HepG2 (cell line): Measurements from ENCODE around the gene ANKRD10. TPM values are rescaled to one million over a fixed set of nuclear protein-coding genes. Genes with fewer than 3 reads are reported as not detected.

Experiments
- AHR ChIP-seq: IDR thresholded peaks from 2 replicates; pipeline ENCODE4 v1.6.1; 2018; ENCODE audit warnings: missing genetic modification reagents, missing compliant biosample characterization
- ARHGAP35 ChIP-seq: sonication (generic); formaldehyde crosslinking; IDR thresholded peaks from 2 replicates; pipeline ENCODE4 v1.9.0; 2022; ENCODE audit warnings: mild to moderate bottlenecking, inconsistent platforms, moderate library complexity, missing genetic modification reagents, borderline replicate concordance
- BCL6 ChIP-seq: IDR thresholded peaks from 2 replicates; pipeline ENCODE4 v1.6.1; 2016; ENCODE audit warnings: missing genetic modification reagents, missing compliant biosample characterization
- CBFB ChIP-seq: sonication (generic); formaldehyde crosslinking; IDR thresholded peaks from 2 replicates; pipeline ENCODE4 v1.4.0; 2020; ENCODE audit warnings: missing genetic modification reagents
- HES4 ChIP-seq: sonication (generic); formaldehyde crosslinking; IDR thresholded peaks from 2 replicates; pipeline ENCODE4 v1.9.0; 2021; ENCODE audit warnings: mild to moderate bottlenecking, missing genetic modification reagents, borderline replicate concordance
- MTA1 ChIP-seq: sonication (generic); formaldehyde crosslinking; IDR thresholded peaks from 2 replicates; pipeline ENCODE4 v1.4.0; 2020; ENCODE audit warnings: missing genetic modification reagents, mild to moderate bottlenecking, borderline replicate concordance
- NCOA1 ChIP-seq: sonication (generic); formaldehyde crosslinking; IDR thresholded peaks from 2 replicates; pipeline ENCODE4 v1.9.0; 2021; ENCODE audit warnings: missing genetic modification reagents
- NCOA2 ChIP-seq: sonication (generic); formaldehyde crosslinking; IDR thresholded peaks from 2 replicates; pipeline ENCODE4 v1.8.0; 2022; ENCODE audit warnings: inconsistent platforms
- PRPF4 ChIP-seq: fragments of 200-400 bp; formaldehyde crosslinking; IDR thresholded peaks from 2 replicates; pipeline ENCODE4 v1.6.1; 2016; ENCODE audit warnings: low read length, low read depth; ENCODE audit not compliant: poor library complexity, severe bottlenecking
- REPIN1 ChIP-seq: sonication (generic); formaldehyde crosslinking; IDR thresholded peaks from 2 replicates; pipeline ENCODE4 v1.8.0; 2022; ENCODE audit warnings: missing genetic modification reagents, low read depth, mild to moderate bottlenecking, borderline replicate concordance
- RNF2 ChIP-seq: fragments of 450-650 bp; conservative IDR thresholded peaks from 2 replicates; pipeline ENCODE4 v1.6.1; 2016; ENCODE audit warnings: low read depth
- SP4 ChIP-seq: sonication (generic); formaldehyde crosslinking; IDR thresholded peaks from 2 replicates; pipeline ENCODE4 v1.8.1; 2023; ENCODE audit warnings: mild to moderate bottlenecking, missing genetic modification reagents
- ZNF235 ChIP-seq: sonication (generic); formaldehyde crosslinking; IDR thresholded peaks from 2 replicates; pipeline ENCODE4 v1.8.1; 2023; ENCODE audit warnings: mild to moderate bottlenecking, missing genetic modification reagents, borderline replicate concordance
- ZNF616 ChIP-seq: sonication (generic); formaldehyde crosslinking; IDR thresholded peaks from 2 replicates; pipeline ENCODE4 v1.5.0; 2020; ENCODE audit warnings: low read depth, mild to moderate bottlenecking, missing genetic modification reagents
- ZNF761 ChIP-seq: sonication (generic); formaldehyde crosslinking; conservative IDR thresholded peaks from 2 replicates; pipeline ENCODE4 v1.4.0; 2020; ENCODE audit warnings: mild to moderate bottlenecking, missing genetic modification reagents
- polyA plus RNA-seq, 8 experiments: library from polyadenylated mRNA; depleted of rRNA in 3 of 8; stranded (reverse) in 7 of 8; unstranded in 1 of 8; fragments of >200 nt; fragmentation: Illumina TruSeq in 4 of 8; extraction: Trizol in 4 of 8; gene quantifications; 2 replicates each; pipeline versions ENCODE4 v1.2.1 to v1.2.3, GENCODE V29; 2011 to 2016; ENCODE audit warnings: low read depth in 4 of 8, missing spikeins in 1 of 8, mixed read lengths in 1 of 8; ENCODE audit not compliant: insufficient read depth in 1 of 8
- total RNA-seq, 5 experiments: library from RNA; depleted of rRNA; stranded (reverse); fragments of >200 nt; fragmentation: Illumina TruSeq; extraction: Trizol; gene quantifications; 2 replicates each; pipeline ENCODE4 v1.2.3, GENCODE V29; 2016; ENCODE audit warnings: low read depth in 1 of 5
- TF ChIP-seq, protein P1 (sequence below): sonication (generic); formaldehyde crosslinking; IDR thresholded peaks from 2 replicates; pipeline ENCODE4 v1.4.0; 2020; ENCODE audit warnings: missing genetic modification reagents, mild to moderate bottlenecking, borderline replicate concordance
- TF ChIP-seq, protein P2 (sequence below): sonication (generic); formaldehyde crosslinking; IDR thresholded peaks from 2 replicates; pipeline ENCODE4 v1.9.0; 2022; ENCODE audit warnings: missing genetic modification reagents, mild to moderate bottlenecking, borderline replicate concordance
- TF ChIP-seq, protein P3 (sequence below): sonication (generic); formaldehyde crosslinking; IDR thresholded peaks from 2 replicates; pipeline ENCODE4 v1.4.0; 2020; ENCODE audit warnings: missing genetic modification reagents

Gene ANKRD10
- total and polyA plus RNA-seq, 2 of the 13 experiments (the other 11 are each of a cell fraction or from before 2014, with no cell fraction given): 108 to 115 TPM

DNA sequence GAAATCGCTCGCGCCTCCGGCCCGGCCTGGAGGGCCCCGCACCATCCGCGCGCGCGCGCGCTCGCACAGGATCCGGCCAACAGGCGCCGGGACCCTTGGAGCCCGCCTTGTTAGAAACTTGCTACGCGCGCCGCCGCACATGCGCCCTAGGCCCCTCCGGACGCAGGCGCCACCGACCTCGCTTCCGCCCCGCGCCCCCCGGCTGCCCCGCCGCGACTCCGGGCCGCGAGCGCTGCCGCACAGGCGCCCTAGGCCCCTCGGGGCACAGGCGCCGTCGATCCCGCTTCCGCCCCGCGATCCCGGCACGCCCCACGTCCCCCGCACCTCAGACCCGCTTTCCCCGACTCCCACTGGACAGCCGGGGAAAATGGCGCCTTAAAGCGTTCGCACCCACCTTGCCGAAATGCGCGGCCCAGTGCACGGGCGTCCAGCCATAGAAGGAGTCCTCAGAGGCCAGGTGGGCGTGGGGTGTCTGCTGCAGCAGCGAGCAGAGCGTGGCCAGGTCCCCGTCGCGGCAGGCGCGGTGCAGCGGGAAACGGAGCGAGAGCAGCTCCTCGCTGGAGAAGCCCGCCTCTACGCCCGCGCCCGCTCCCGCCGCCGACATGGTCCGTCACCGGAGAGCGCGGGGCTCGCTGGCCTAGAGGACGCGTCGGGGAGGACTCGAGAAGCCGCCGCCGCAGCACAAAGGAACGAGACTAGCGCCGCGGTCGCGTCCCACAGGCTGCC lies 375 bp downstream of the ANKRD10 start (continued):
- TF ChIP-seq, protein P1, sequence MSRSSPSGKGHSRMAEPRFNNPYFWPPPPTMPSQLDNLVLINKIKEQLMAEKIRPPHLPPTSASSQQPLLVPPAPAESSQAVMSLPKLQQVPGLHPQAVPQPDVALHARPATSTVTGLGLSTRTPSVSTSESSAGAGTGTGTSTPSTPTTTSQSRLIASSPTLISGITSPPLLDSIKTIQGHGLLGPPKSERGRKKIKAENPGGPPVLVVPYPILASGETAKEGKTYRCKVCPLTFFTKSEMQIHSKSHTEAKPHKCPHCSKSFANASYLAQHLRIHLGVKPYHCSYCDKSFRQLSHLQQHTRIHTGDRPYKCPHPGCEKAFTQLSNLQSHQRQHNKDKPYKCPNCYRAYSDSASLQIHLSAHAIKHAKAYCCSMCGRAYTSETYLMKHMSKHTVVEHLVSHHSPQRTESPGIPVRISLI: no peak
- peak; percentile 37; the same call in 1 of the 2 replicates for TF ChIP-seq BCL6
- TF ChIP-seq HES4 (CRISPR knock-in tag): peak; percentile 96
- no peak for TF ChIP-seq MTA1 (CRISPR knock-in tag)
- TF ChIP-seq CBFB (CRISPR knock-in tag): no peak; the same call in 1 of the 2 replicates
- no peak for TF ChIP-seq ZNF761
- TF ChIP-seq, protein P2, sequence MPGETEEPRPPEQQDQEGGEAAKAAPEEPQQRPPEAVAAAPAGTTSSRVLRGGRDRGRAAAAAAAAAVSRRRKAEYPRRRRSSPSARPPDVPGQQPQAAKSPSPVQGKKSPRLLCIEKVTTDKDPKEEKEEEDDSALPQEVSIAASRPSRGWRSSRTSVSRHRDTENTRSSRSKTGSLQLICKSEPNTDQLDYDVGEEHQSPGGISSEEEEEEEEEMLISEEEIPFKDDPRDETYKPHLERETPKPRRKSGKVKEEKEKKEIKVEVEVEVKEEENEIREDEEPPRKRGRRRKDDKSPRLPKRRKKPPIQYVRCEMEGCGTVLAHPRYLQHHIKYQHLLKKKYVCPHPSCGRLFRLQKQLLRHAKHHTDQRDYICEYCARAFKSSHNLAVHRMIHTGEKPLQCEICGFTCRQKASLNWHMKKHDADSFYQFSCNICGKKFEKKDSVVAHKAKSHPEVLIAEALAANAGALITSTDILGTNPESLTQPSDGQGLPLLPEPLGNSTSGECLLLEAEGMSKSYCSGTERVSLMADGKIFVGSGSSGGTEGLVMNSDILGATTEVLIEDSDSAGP: peak; percentile 99
- TF ChIP-seq ZNF616: no peak; the same call in 1 of the 2 replicates
- TF ChIP-seq ZNF235 (CRISPR knock-in tag): no peak
- TF ChIP-seq NCOA2 (CRISPR knock-in tag): no peak
- TF ChIP-seq ARHGAP35 (CRISPR knock-in tag): peak; percentile 57; the same call in 1 of the 2 replicates
- TF ChIP-seq PRPF4: no peak
- TF ChIP-seq REPIN1: 0 out of 2 replicates have a peak, but pooled peaks have one; percentile 39
- TF ChIP-seq, protein P3, sequence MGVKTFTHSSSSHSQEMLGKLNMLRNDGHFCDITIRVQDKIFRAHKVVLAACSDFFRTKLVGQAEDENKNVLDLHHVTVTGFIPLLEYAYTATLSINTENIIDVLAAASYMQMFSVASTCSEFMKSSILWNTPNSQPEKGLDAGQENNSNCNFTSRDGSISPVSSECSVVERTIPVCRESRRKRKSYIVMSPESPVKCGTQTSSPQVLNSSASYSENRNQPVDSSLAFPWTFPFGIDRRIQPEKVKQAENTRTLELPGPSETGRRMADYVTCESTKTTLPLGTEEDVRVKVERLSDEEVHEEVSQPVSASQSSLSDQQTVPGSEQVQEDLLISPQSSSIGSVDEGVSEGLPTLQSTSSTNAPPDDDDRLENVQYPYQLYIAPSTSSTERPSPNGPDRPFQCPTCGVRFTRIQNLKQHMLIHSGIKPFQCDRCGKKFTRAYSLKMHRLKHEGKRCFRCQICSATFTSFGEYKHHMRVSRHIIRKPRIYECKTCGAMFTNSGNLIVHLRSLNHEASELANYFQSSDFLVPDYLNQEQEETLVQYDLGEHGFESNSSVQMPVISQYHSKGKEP (CRISPR knock-in tag): peak; percentile 46; the same call in 1 of the 2 replicates
- TF ChIP-seq RNF2: 0 out of 2 replicates have a peak, but pooled peaks have one; percentile 37
- TF ChIP-seq SP4 (CRISPR knock-in tag): no peak; the same call in 1 of the 2 replicates
- no peak for TF ChIP-seq NCOA1 (CRISPR knock-in tag)
- TF ChIP-seq AHR (CRISPR knock-in tag): no peak
